ENCODE results near the gene ATP2B2. TPM values are rescaled to one million over a fixed set of nuclear protein-coding genes. Genes with fewer than 3 reads are reported as not detected.

ATP2B2 gene
- total RNA-seq, 1 experiment from 2014 or later: not detected

DNA sequence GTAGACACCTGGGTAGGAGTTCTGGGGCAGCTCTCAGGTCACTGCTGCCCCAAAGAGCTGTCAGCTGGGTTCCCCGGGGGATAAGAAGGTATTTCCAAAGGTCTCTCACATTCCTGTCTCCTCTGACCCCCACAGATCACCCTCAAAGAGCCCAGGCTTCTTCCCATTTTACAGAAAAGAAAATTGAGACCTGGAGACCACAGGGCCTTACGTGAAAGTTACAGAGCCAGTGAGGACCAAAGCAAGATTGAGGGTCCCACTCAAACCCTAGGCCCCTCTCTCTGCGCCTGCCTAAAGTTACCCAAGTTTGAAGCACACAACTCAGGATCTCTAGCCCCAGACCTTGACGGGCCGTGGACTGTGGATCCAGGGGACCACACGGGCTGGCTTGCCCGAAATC lies 3.9 kb upstream of the ATP2B2 start:
- Mint-ChIP-seq H3K4me1 (ENCODE audit: low read depth, unreplicated experiment) (peaks cover 4% of the 10 kb centered on the region), H3K4me3 (ENCODE audit: unreplicated experiment) (no peak overlapping the region), H3K9me3 (ENCODE audit: unreplicated experiment) (no peaks in the 10 kb centered on the region), H3K27me3 (ENCODE audit: insufficient read depth, unreplicated experiment) (peaks cover 8% of the 10 kb centered on the region), H3K27ac (ENCODE audit: unreplicated experiment) (no peak overlapping the region), H3K36me3 (ENCODE audit: insufficient read depth, unreplicated experiment) (no peaks in the 10 kb centered on the region)
- intact Hi-C loops (cut with micrococcal nuclease; ENCODE audit: unreplicated experiment): no loop called here
- Histone ChIP-seq H3K4me3 (ENCODE audit: low read depth, low read length) (no peak overlapping the region), H3K27me3 (replicated peaks; ENCODE audit: control insufficient read depth, insufficient read depth, low read length) (no peaks in the 10 kb centered on the region), H3K4me1 (peaks cover 5% of the 10 kb centered on the region; the same call in 1 of the 2 replicates), H3K9me3 (no peaks in the 10 kb centered on the region), H3K36me3 (ENCODE audit: control insufficient read depth, insufficient read depth, low read length) (no peaks in the 10 kb centered on the region)
- DNase-seq: no peak
- TF ChIP-seq, protein P1, sequence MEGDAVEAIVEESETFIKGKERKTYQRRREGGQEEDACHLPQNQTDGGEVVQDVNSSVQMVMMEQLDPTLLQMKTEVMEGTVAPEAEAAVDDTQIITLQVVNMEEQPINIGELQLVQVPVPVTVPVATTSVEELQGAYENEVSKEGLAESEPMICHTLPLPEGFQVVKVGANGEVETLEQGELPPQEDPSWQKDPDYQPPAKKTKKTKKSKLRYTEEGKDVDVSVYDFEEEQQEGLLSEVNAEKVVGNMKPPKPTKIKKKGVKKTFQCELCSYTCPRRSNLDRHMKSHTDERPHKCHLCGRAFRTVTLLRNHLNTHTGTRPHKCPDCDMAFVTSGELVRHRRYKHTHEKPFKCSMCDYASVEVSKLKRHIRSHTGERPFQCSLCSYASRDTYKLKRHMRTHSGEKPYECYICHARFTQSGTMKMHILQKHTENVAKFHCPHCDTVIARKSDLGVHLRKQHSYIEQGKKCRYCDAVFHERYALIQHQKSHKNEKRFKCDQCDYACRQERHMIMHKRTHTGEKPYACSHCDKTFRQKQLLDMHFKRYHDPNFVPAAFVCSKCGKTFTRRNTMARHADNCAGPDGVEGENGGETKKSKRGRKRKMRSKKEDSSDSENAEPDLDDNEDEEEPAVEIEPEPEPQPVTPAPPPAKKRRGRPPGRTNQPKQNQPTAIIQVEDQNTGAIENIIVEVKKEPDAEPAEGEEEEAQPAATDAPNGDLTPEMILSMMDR (IDR thresholded peaks at IDR 0.05; ENCODE audit: insufficient read depth in 1 of 2, low read depth in 1 of 2, low read length in 1 of 2, severe bottlenecking in 1 of 2, unreplicated experiment in 1 of 2): no peak
- no TSS peak for BruUV-seq (replicated peaks)
- ChIA-PET CTCF (no interaction called here), POLR2A (no interaction called here)

GRCh38 chr3:10508619-10509260 lies 3.4 kb upstream of the ATP2B2 start:
- no peaks in the 10 kb centered on the region for H3K36me3 Mint-ChIP-seq (ENCODE audit: insufficient read depth, unreplicated experiment)
- no peaks in the 10 kb centered on the region for H3K27me3 ChIP-seq (replicated peaks; ENCODE audit: control insufficient read depth, insufficient read depth, low read length)
- H3K36me3 ChIP-seq (ENCODE audit: control insufficient read depth, insufficient read depth, low read length): no peaks in the 10 kb centered on the region
- H3K4me1 Mint-ChIP-seq (ENCODE audit: low read depth, unreplicated experiment): peaks cover 4% of the 10 kb centered on the region
- no peak overlapping the region for H3K4me3 ChIP-seq (ENCODE audit: low read depth, low read length)
- H3K27ac Mint-ChIP-seq (ENCODE audit: unreplicated experiment): no peak overlapping the region
- intact Hi-C loops (cut with micrococcal nuclease; ENCODE audit: unreplicated experiment): no loop called here
- H3K9me3 ChIP-seq: no peaks in the 10 kb centered on the region
- DNase-seq: peak; percentile 37 to 50
- peaks cover 8% of the 10 kb centered on the region for H3K27me3 Mint-ChIP-seq (ENCODE audit: insufficient read depth, unreplicated experiment)
- CTCF ChIA-PET: no interaction called here
- BruUV-seq (replicated peaks): no TSS peak
- H3K4me1 ChIP-seq: peaks cover 5% of the 10 kb centered on the region; the same call in 1 of the 2 replicates
- TF ChIP-seq, protein P1 (IDR thresholded peaks at IDR 0.05; ENCODE audit: insufficient read depth in 1 of 2, low read depth in 1 of 2, low read length in 1 of 2, severe bottlenecking in 1 of 2, unreplicated experiment in 1 of 2): no peak
- POLR2A ChIA-PET: no interaction called here
- H3K9me3 Mint-ChIP-seq (ENCODE audit: unreplicated experiment): no peaks in the 10 kb centered on the region
- no peak overlapping the region for H3K4me3 Mint-ChIP-seq (ENCODE audit: unreplicated experiment)

GRCh38 chr3:10508235-10508618 lies 2.8 kb upstream of the ATP2B2 start:
- TF ChIP-seq, protein P1 (IDR thresholded peaks at IDR 0.05; ENCODE audit: insufficient read depth in 1 of 2, low read depth in 1 of 2, low read length in 1 of 2, severe bottlenecking in 1 of 2, unreplicated experiment in 1 of 2): no peak
- CTCF ChIA-PET: no interaction called here
- Mint-ChIP-seq H3K4me3 (ENCODE audit: unreplicated experiment) (no peak overlapping the region), H3K9me3 (ENCODE audit: unreplicated experiment) (no peaks in the 10 kb centered on the region), H3K27ac (ENCODE audit: unreplicated experiment) (no peak overlapping the region), H3K4me1 (ENCODE audit: low read depth, unreplicated experiment) (peaks cover 4% of the 10 kb centered on the region), H3K27me3 (ENCODE audit: insufficient read depth, unreplicated experiment) (peaks cover 8% of the 10 kb centered on the region), H3K36me3 (ENCODE audit: insufficient read depth, unreplicated experiment) (no peaks in the 10 kb centered on the region)
- DNase-seq: no peak
- intact Hi-C loops (cut with micrococcal nuclease; ENCODE audit: unreplicated experiment): no loop called here
- POLR2A ChIA-PET: no interaction called here
- Histone ChIP-seq H3K4me1 (peaks cover 5% of the 10 kb centered on the region; the same call in 1 of the 2 replicates), H3K36me3 (ENCODE audit: control insufficient read depth, insufficient read depth, low read length) (no peaks in the 10 kb centered on the region), H3K4me3 (ENCODE audit: low read depth, low read length) (no peak overlapping the region), H3K27me3 (replicated peaks; ENCODE audit: control insufficient read depth, insufficient read depth, low read length) (no peaks in the 10 kb centered on the region), H3K9me3 (no peaks in the 10 kb centered on the region)
- BruUV-seq (replicated peaks): no TSS peak
